Measurements from ENCODE around the gene DDX60. TPM values are rescaled to one million over a fixed set of nuclear protein-coding genes. Genes with fewer than 3 reads are reported as not detected.
"Not testable (repeated sequence)": the region's sequence is repeated elsewhere in the genome, so short reads cannot be mapped to it uniquely, and the experiment has no call there.

The DDX60 gene
- total RNA-seq, 1 experiment from 2014 or later = 9.2 TPM

DNA sequence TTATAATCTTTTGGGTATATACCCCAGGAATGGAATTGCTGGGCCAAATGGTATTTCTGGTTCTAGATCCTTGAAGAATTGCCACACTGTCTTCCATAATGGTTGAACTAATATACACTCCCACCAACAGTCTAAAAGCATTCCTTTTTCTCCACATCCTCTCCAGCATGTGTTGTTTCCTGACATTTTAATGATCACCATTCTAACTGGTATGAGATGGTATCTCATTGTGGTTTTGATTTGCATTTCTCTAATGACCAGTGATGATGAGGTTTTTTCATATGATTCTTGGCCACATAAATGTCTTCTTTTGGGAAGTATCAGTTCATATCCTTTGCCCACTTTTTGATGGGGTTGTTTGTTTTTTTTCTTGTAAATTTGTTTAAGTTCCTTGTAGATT is 105.0 kb downstream of the DDX60 start:
- not testable (repeated sequence) for H3K4me3 ChIP-seq (ENCODE audit: low read length); H3K4me1 ChIP-seq (ENCODE audit: low read length); H3K27ac ChIP-seq (ENCODE audit: low read length)

GRCh38 chr4:168212656-168213055 is 105.9 kb downstream of the DDX60 start:
- DNase-seq = no peak
- Histone ChIP-seq H3K9me3 (ENCODE audit: low read length) (no peaks in the 10 kb centered on the region), H3K4me1 (ENCODE audit: low read length) (no peaks in the 10 kb centered on the region), H3K27me3 (ENCODE audit: low read length) (no peaks in the 10 kb centered on the region), H2AFZ (ENCODE audit: low read length) (no peak overlapping the region), H3K27ac (ENCODE audit: low read length) (no peak overlapping the region), H3K4me2 (ENCODE audit: low read depth, low read length, poor library complexity, severe bottlenecking) (no peak overlapping the region), H3K36me3 (ENCODE audit: insufficient read depth, low read length) (no peaks in the 10 kb centered on the region), H4K20me1 (ENCODE audit: insufficient read depth, low read depth, low read length) (no peaks in the 10 kb centered on the region), H3K4me3 (ENCODE audit: low read length) (no peak overlapping the region), H3K9ac (ENCODE audit: low read length) (no peak overlapping the region), H3K79me2 (ENCODE audit: low read length) (no peaks in the 10 kb centered on the region), H3K9me2 (replicated peaks; ENCODE audit: insufficient read depth, low read length) (no peaks in the 10 kb centered on the region)

More for the DNA sequence above, 105.0 kb downstream of the DDX60 start:
- not testable (repeated sequence) for H3K27me3 ChIP-seq (ENCODE audit: low read length); H2AFZ ChIP-seq (ENCODE audit: low read length); H3K9ac ChIP-seq (ENCODE audit: low read length); H3K9me2 ChIP-seq (replicated peaks; ENCODE audit: insufficient read depth, low read length); H3K79me2 ChIP-seq (ENCODE audit: low read length); H3K9me3 ChIP-seq (ENCODE audit: low read length); DNase-seq; H3K36me3 ChIP-seq (ENCODE audit: insufficient read depth, low read length); H3K4me2 ChIP-seq (ENCODE audit: low read depth, low read length, poor library complexity, severe bottlenecking); H4K20me1 ChIP-seq (ENCODE audit: insufficient read depth, low read depth, low read length)

DNA sequence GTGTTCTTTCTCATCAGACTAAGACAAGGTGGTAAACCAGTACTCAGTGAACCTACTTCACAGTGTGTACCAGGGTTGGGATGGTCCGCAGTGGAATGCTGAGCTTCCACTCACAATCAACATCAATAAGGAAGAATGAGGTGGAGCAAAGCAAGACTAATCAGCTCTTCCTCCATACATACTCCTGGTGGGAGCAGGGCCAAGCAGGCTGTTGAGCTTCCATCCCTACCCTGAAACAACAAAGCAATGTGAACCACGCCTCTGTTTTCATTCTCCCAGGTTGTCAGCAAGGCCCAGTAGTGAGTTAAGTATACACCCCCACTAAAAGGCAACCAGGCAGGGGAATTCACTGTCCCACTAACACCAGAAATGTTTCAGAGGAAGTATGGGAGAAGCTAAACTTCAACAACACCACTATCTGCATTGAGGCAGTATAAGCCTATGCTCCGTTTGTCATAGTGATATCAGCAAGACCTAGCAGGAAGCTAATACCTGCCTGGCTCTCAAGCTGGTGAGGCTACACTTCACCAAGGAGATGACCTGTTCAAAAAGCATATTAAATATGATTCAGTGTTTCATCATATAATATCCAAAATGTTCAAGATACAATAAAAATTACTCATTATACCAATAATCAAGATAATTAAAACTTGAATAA is 109.5 kb downstream of the DDX60 start:
- H3K9ac ChIP-seq (ENCODE audit: low read length) = no peak overlapping the region
- H3K36me3 ChIP-seq (ENCODE audit: insufficient read depth, low read length) = no peaks in the 10 kb centered on the region
- H2AFZ ChIP-seq (ENCODE audit: low read length) = no peak overlapping the region
- no peaks in the 10 kb centered on the region for H3K9me3 ChIP-seq (ENCODE audit: low read length)
- no peaks in the 10 kb centered on the region for H3K9me2 ChIP-seq (replicated peaks; ENCODE audit: insufficient read depth, low read length)
- H3K4me2 ChIP-seq (ENCODE audit: low read depth, low read length, poor library complexity, severe bottlenecking) = no peak overlapping the region
- no peaks in the 10 kb centered on the region for H3K27me3 ChIP-seq (ENCODE audit: low read length)
- no peaks in the 10 kb centered on the region for H4K20me1 ChIP-seq (ENCODE audit: insufficient read depth, low read depth, low read length)
- no peak for DNase-seq
- H3K79me2 ChIP-seq (ENCODE audit: low read length) = no peaks in the 10 kb centered on the region
- no peaks in the 10 kb centered on the region for H3K4me1 ChIP-seq (ENCODE audit: low read length)
- H3K4me3 ChIP-seq (ENCODE audit: low read length) = no peak overlapping the region
- no peak overlapping the region for H3K27ac ChIP-seq (ENCODE audit: low read length)

- DNase-seq = no peak
- H3K4me2 ChIP-seq (ENCODE audit: low read depth, low read length, poor library complexity, severe bottlenecking) = no peak overlapping the region
- no peaks in the 10 kb centered on the region for H3K4me1 ChIP-seq (ENCODE audit: low read length)
- no peaks in the 10 kb centered on the region for H3K9me3 ChIP-seq (ENCODE audit: low read length)
- no peak overlapping the region for H3K27ac ChIP-seq (ENCODE audit: low read length)
- no peaks in the 10 kb centered on the region for H3K9me2 ChIP-seq (replicated peaks; ENCODE audit: insufficient read depth, low read length)
- no peak overlapping the region for H3K4me3 ChIP-seq (ENCODE audit: low read length)
- no peak overlapping the region for H2AFZ ChIP-seq (ENCODE audit: low read length)
- no peaks in the 10 kb centered on the region for H3K36me3 ChIP-seq (ENCODE audit: insufficient read depth, low read length)
- H3K27me3 ChIP-seq (ENCODE audit: low read length) = no peaks in the 10 kb centered on the region
- H4K20me1 ChIP-seq (ENCODE audit: insufficient read depth, low read depth, low read length) = no peaks in the 10 kb centered on the region
- no peak overlapping the region for H3K9ac ChIP-seq (ENCODE audit: low read length)
- H3K79me2 ChIP-seq (ENCODE audit: low read length) = no peaks in the 10 kb centered on the region
These were observed 115.2 kb downstream of the DDX60 start for GRCh38 chr4:168203233-168203911.

GRCh38 chr4:168200685-168201084 is 117.9 kb downstream of the DDX60 start:
- Histone ChIP-seq H3K27me3 (ENCODE audit: low read length) (no peaks in the 10 kb centered on the region), H3K79me2 (ENCODE audit: low read length) (no peaks in the 10 kb centered on the region), H3K4me2 (ENCODE audit: low read depth, low read length, poor library complexity, severe bottlenecking) (no peak overlapping the region), H3K27ac (ENCODE audit: low read length) (no peak overlapping the region), H3K9ac (ENCODE audit: low read length) (no peak overlapping the region), H3K9me2 (replicated peaks; ENCODE audit: insufficient read depth, low read length) (no peaks in the 10 kb centered on the region), H3K4me1 (ENCODE audit: low read length) (no peaks in the 10 kb centered on the region), H3K4me3 (ENCODE audit: low read length) (no peak overlapping the region), H4K20me1 (ENCODE audit: insufficient read depth, low read depth, low read length) (no peaks in the 10 kb centered on the region), H2AFZ (ENCODE audit: low read length) (no peak overlapping the region), H3K36me3 (ENCODE audit: insufficient read depth, low read length) (no peaks in the 10 kb centered on the region), H3K9me3 (ENCODE audit: low read length) (no peaks in the 10 kb centered on the region)
- no peak for DNase-seq

- H3K4me1 ChIP-seq (ENCODE audit: low read length) = no peaks in the 10 kb centered on the region
- H3K79me2 ChIP-seq (ENCODE audit: low read length) = no peaks in the 10 kb centered on the region
- no peaks in the 10 kb centered on the region for H3K9me2 ChIP-seq (replicated peaks; ENCODE audit: insufficient read depth, low read length)
- no peak overlapping the region for H3K4me2 ChIP-seq (ENCODE audit: low read depth, low read length, poor library complexity, severe bottlenecking)
- H2AFZ ChIP-seq (ENCODE audit: low read length) = no peak overlapping the region
- no peaks in the 10 kb centered on the region for H4K20me1 ChIP-seq (ENCODE audit: insufficient read depth, low read depth, low read length)
- H3K9me3 ChIP-seq (ENCODE audit: low read length) = no peaks in the 10 kb centered on the region
- no peaks in the 10 kb centered on the region for H3K27me3 ChIP-seq (ENCODE audit: low read length)
- no peak overlapping the region for H3K9ac ChIP-seq (ENCODE audit: low read length)
- no peak for DNase-seq
- no peak overlapping the region for H3K27ac ChIP-seq (ENCODE audit: low read length)
- H3K4me3 ChIP-seq (ENCODE audit: low read length) = no peak overlapping the region
- H3K36me3 ChIP-seq (ENCODE audit: insufficient read depth, low read length) = no peaks in the 10 kb centered on the region
These were observed 119.1 kb downstream of the DDX60 start for GRCh38 chr4:168199260-168199957.

- Histone ChIP-seq H3K27ac (ENCODE audit: low read length) (no peak overlapping the region), H3K4me1 (ENCODE audit: low read length) (no peaks in the 10 kb centered on the region), H3K4me2 (ENCODE audit: low read depth, low read length, poor library complexity, severe bottlenecking) (no peak overlapping the region), H3K4me3 (ENCODE audit: low read length) (no peak overlapping the region), H2AFZ (ENCODE audit: low read length) (no peak overlapping the region), H3K9ac (ENCODE audit: low read length) (no peak overlapping the region), H3K27me3 (ENCODE audit: low read length) (no peaks in the 10 kb centered on the region), H4K20me1 (ENCODE audit: insufficient read depth, low read depth, low read length) (no peaks in the 10 kb centered on the region), H3K9me2 (replicated peaks; ENCODE audit: insufficient read depth, low read length) (no peaks in the 10 kb centered on the region), H3K79me2 (ENCODE audit: low read length) (no peaks in the 10 kb centered on the region), H3K36me3 (ENCODE audit: insufficient read depth, low read length) (no peaks in the 10 kb centered on the region), H3K9me3 (ENCODE audit: low read length) (no peaks in the 10 kb centered on the region)
- DNase-seq = no peak
These were observed 120.6 kb downstream of the DDX60 start for GRCh38 chr4:168197926-168198325.

DNA sequence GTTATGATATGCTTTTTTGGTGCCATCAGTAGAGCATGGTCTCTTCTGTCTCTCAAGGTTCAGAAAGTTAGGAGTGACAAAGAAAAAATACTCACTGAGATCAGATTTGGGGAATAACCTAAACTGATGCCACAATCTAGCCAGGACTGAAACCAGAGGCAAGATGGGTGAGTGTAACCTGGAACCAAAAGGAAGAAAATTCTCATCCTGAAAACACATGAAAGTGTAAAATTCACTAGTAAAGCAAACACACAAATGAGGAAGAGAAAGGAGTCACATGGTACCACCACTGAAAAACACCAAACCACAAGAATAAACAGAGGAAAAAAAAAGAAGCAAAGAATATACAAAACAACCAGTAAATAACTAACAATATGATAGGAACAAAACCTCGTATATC is 129.8 kb downstream of the DDX60 start:
- no peaks in the 10 kb centered on the region for H3K9me3 ChIP-seq (ENCODE audit: low read length)
- H3K27ac ChIP-seq (ENCODE audit: low read length) = no peak overlapping the region
- H3K36me3 ChIP-seq (ENCODE audit: insufficient read depth, low read length) = no peaks in the 10 kb centered on the region
- no peaks in the 10 kb centered on the region for H3K4me1 ChIP-seq (ENCODE audit: low read length)
- no peaks in the 10 kb centered on the region for H3K79me2 ChIP-seq (ENCODE audit: low read length)
- no peak for DNase-seq
- no peaks in the 10 kb centered on the region for H4K20me1 ChIP-seq (ENCODE audit: insufficient read depth, low read depth, low read length)
- no peaks in the 10 kb centered on the region for H3K9me2 ChIP-seq (replicated peaks; ENCODE audit: insufficient read depth, low read length)
- H3K4me2 ChIP-seq (ENCODE audit: low read depth, low read length, poor library complexity, severe bottlenecking) = no peak overlapping the region
- H3K9ac ChIP-seq (ENCODE audit: low read length) = no peak overlapping the region
- H2AFZ ChIP-seq (ENCODE audit: low read length) = no peak overlapping the region
- H3K27me3 ChIP-seq (ENCODE audit: low read length) = no peaks in the 10 kb centered on the region
- no peak overlapping the region for H3K4me3 ChIP-seq (ENCODE audit: low read length)

Measured in Karpas-422 (cell line).